HG03457 (cell line): ENCODE data around the gene GPR39.
"Not testable (repeated sequence)": the region's sequence is repeated elsewhere in the genome, so short reads cannot be mapped to it uniquely, and the experiment has no call there.

Experiments used
- ATAC-seq: cut with Tn5 transposase; IDR thresholded peaks from one replicate; pipeline ENCODE4 v1.9.1; 2021; ENCODE audit warnings: moderate number of reproducible peaks; ENCODE audit not compliant: unreplicated experiment

Gene GPR39

GRCh38 chr2:132416723-132417395 is at the start of gene GPR39:
Gene GPR39 (plus strand): TSS chr2:132416805.
- no peak for ATAC-seq

- no peak for ATAC-seq
These were observed 48.4 kb upstream of the GPR39 start for GRCh38 chr2:132368191-132368590.

- no peak for ATAC-seq
These were observed 44.3 kb upstream of the GPR39 start for GRCh38 chr2:132372276-132372675.

- no peak for ATAC-seq
These were observed 43.0 kb upstream of the GPR39 start for GRCh38 chr2:132373391-132374135.

- no peak for ATAC-seq
These were observed 42.5 kb upstream of the GPR39 start for GRCh38 chr2:132374151-132374550.

GRCh38 chr2:132374551-132374950 is 42.1 kb upstream of the GPR39 start:
- ATAC-seq = no peak

- no peak for ATAC-seq
These were observed 41.6 kb upstream of the GPR39 start for GRCh38 chr2:132374961-132375360.

- no peak for ATAC-seq
These were observed 35.2 kb upstream of the GPR39 start for GRCh38 chr2:132381376-132381775.

GRCh38 chr2:132383956-132384355 is 32.6 kb upstream of the GPR39 start:
- ATAC-seq = no peak

GRCh38 chr2:132384491-132385151 is 32.0 kb upstream of the GPR39 start:
- ATAC-seq = no peak

GRCh38 chr2:132387126-132387525 is 29.5 kb upstream of the GPR39 start:
- no peak for ATAC-seq

GRCh38 chr2:132390076-132390475 is 26.5 kb upstream of the GPR39 start:
- no peak for ATAC-seq

GRCh38 chr2:132391378-132391777 is 25.2 kb upstream of the GPR39 start:
- no peak for ATAC-seq

GRCh38 chr2:132392221-132392620 is 24.4 kb upstream of the GPR39 start:
- ATAC-seq = no peak

GRCh38 chr2:132392879-132393278 is 23.7 kb upstream of the GPR39 start:
- ATAC-seq = no peak

GRCh38 chr2:132397042-132397441 is 19.6 kb upstream of the GPR39 start:
- ATAC-seq = not testable (repeated sequence)

GRCh38 chr2:132400169-132400900 is 16.3 kb upstream of the GPR39 start:
- ATAC-seq = no peak

GRCh38 chr2:132400901-132401240 is 15.7 kb upstream of the GPR39 start:
- ATAC-seq = no peak

- no peak for ATAC-seq
These were observed 15.3 kb upstream of the GPR39 start for GRCh38 chr2:132401326-132401725.

GRCh38 chr2:132403146-132403545 is 13.5 kb upstream of the GPR39 start:
- ATAC-seq = no peak

- no peak for ATAC-seq
These were observed 12.5 kb upstream of the GPR39 start for GRCh38 chr2:132404056-132404455.
